MM.1S (cell line): Measurements from ENCODE around the gene RIPPLY2.

ENCODE experiments used
- DNase-seq: peaks from one replicate; pipeline ENCODE4 v3.0.0-alpha.2; 2015
- H2AFZ ChIP-seq: fragments of 300-600 bp; sonication (generic); 2 replicates; pipeline ENCODE4 v1.6.0; 2016; ENCODE audit warnings: antibody characterized with exemption, low read length
- H3F3A ChIP-seq: fragments of 300-600 bp; sonication (generic); 2 replicates; pipeline ENCODE4 v1.6.1; 2016; ENCODE audit warnings: mild to moderate bottlenecking, antibody characterized with exemption, low read length, moderate library complexity, mixed read lengths; ENCODE audit not compliant: insufficient read depth
- H3K27ac ChIP-seq: fragments of 300-600 bp; sonication (generic); 2 replicates; pipeline ENCODE4 v1.5.1; 2016; ENCODE audit warnings: mild to moderate bottlenecking, low read length
- H3K27me3 ChIP-seq: fragments of 300-600 bp; sonication (generic); replicated peaks from 2 replicates; pipeline ENCODE4 v1.6.0; 2016; ENCODE audit warnings: low read length; ENCODE audit not compliant: insufficient read depth
- H3K36me3 ChIP-seq: fragments of 300-600 bp; sonication (generic); replicated peaks from 2 replicates; pipeline ENCODE4 v1.6.1; 2016; ENCODE audit warnings: mild to moderate bottlenecking, low read length, mixed read lengths; ENCODE audit not compliant: insufficient read depth
- H3K4me1 ChIP-seq: fragments of 300-600 bp; sonication (generic); 2 replicates; pipeline ENCODE4 v1.6.1; 2016; ENCODE audit warnings: low read length, mixed read lengths
- H3K4me2 ChIP-seq: fragments of 300-600 bp; sonication (generic); 2 replicates; pipeline ENCODE4 v1.6.0; 2016; ENCODE audit warnings: low read depth, low read length
- H3K4me3 ChIP-seq: fragments of 300-600 bp; sonication (generic); 2 replicates; pipeline ENCODE4 v1.5.1; 2016; ENCODE audit warnings: low read length, mixed read lengths
- H3K79me2 ChIP-seq: fragments of 300-600 bp; sonication (generic); 2 replicates; pipeline ENCODE4 v1.6.1; 2016; ENCODE audit warnings: mixed run types, low read length, mixed read lengths
- H3K9ac ChIP-seq: fragments of 300-600 bp; sonication (generic); 2 replicates; pipeline ENCODE4 v1.6.1; 2016; ENCODE audit warnings: low read length, mixed read lengths
- H3K9me2 ChIP-seq: fragments of 300-600 bp; sonication (generic); replicated peaks from 2 replicates; pipeline ENCODE4 v1.6.1; 2016; ENCODE audit warnings: mild to moderate bottlenecking, low read length, mixed read lengths; ENCODE audit not compliant: insufficient read depth
- H3K9me3 ChIP-seq: fragments of 300-600 bp; sonication (generic); replicated peaks from 2 replicates; pipeline ENCODE4 v1.6.1; 2016; ENCODE audit warnings: mild to moderate bottlenecking, low read length, mixed read lengths; ENCODE audit not compliant: insufficient read depth
- H4K20me1 ChIP-seq: fragments of 300-600 bp; sonication (generic); 2 replicates; pipeline ENCODE4 v1.6.1; 2016; ENCODE audit warnings: mild to moderate bottlenecking, low read length, moderate library complexity, mixed read lengths; ENCODE audit not compliant: insufficient read depth
- EZH2 ChIP-seq: fragments of 300-600 bp; sonication (generic); optimal IDR thresholded peaks from 2 replicates; pipeline ENCODE3; 2017; ENCODE audit warnings: low read depth, mild to moderate bottlenecking, antibody characterized with exemption, low read length, mixed read lengths
- EZH2phosphoT487 ChIP-seq: fragments of 300-600 bp; sonication (generic); IDR thresholded peaks from 2 replicates; pipeline ENCODE4 v1.6.1; 2018; ENCODE audit warnings: antibody characterized with exemption, low read length
- TF ChIP-seq, protein P1 (sequence below): fragments of 300-600 bp; sonication (generic); IDR thresholded peaks from 2 replicates; pipeline ENCODE4 v1.5.1; 2016; ENCODE audit warnings: antibody characterized with exemption, low read length, mixed read lengths

Gene RIPPLY2

GRCh38 chr6:83872386-83873118, 19.4 kb downstream of the RIPPLY2 start:
- H3K9ac ChIP-seq: no peak overlapping the region
- no peaks in the 10 kb centered on the region for H3K27me3 ChIP-seq
- no peak overlapping the region for H3K4me3 ChIP-seq
- H3K27ac ChIP-seq: no peak overlapping the region
- H3K36me3 ChIP-seq: no peaks in the 10 kb centered on the region
- H3K4me2 ChIP-seq: no peak overlapping the region
- H3K9me2 ChIP-seq: no peaks in the 10 kb centered on the region
- H3K9me3 ChIP-seq: no peaks in the 10 kb centered on the region
- DNase-seq: no peak
- H4K20me1 ChIP-seq: no peaks in the 10 kb centered on the region
- no peaks in the 10 kb centered on the region for H3K4me1 ChIP-seq
- peaks cover 81% of the 10 kb centered on the region for H3K79me2 ChIP-seq
- no peak overlapping the region for H2AFZ ChIP-seq
- H3F3A ChIP-seq: no peaks in the 10 kb centered on the region
- TF ChIP-seq EZH2 (no peak), EZH2phosphoT487 (no peak)
- TF ChIP-seq, protein P1, sequence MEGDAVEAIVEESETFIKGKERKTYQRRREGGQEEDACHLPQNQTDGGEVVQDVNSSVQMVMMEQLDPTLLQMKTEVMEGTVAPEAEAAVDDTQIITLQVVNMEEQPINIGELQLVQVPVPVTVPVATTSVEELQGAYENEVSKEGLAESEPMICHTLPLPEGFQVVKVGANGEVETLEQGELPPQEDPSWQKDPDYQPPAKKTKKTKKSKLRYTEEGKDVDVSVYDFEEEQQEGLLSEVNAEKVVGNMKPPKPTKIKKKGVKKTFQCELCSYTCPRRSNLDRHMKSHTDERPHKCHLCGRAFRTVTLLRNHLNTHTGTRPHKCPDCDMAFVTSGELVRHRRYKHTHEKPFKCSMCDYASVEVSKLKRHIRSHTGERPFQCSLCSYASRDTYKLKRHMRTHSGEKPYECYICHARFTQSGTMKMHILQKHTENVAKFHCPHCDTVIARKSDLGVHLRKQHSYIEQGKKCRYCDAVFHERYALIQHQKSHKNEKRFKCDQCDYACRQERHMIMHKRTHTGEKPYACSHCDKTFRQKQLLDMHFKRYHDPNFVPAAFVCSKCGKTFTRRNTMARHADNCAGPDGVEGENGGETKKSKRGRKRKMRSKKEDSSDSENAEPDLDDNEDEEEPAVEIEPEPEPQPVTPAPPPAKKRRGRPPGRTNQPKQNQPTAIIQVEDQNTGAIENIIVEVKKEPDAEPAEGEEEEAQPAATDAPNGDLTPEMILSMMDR: no peak

GRCh38 chr6:83873869-83874268, 20.7 kb downstream of the RIPPLY2 start:
- Histone ChIP-seq H2AFZ (no peak overlapping the region), H3K9ac (no peak overlapping the region), H3K9me2 (no peaks in the 10 kb centered on the region), H3K4me1 (no peaks in the 10 kb centered on the region), H3K4me3 (no peak overlapping the region), H3K79me2 (peaks cover 74% of the 10 kb centered on the region), H3K27ac (no peak overlapping the region), H3F3A (0 out of 2 replicates have a peak, but pooled peaks cover 3% of the 10 kb centered on the region), H3K27me3 (no peaks in the 10 kb centered on the region), H3K9me3 (no peaks in the 10 kb centered on the region), H3K4me2 (no peak overlapping the region), H3K36me3 (no peaks in the 10 kb centered on the region), H4K20me1 (no peaks in the 10 kb centered on the region)
- no peak for DNase-seq
- no peak for TF ChIP-seq EZH2
- TF ChIP-seq, protein P1: no peak
- TF ChIP-seq EZH2phosphoT487: no peak

DNA sequence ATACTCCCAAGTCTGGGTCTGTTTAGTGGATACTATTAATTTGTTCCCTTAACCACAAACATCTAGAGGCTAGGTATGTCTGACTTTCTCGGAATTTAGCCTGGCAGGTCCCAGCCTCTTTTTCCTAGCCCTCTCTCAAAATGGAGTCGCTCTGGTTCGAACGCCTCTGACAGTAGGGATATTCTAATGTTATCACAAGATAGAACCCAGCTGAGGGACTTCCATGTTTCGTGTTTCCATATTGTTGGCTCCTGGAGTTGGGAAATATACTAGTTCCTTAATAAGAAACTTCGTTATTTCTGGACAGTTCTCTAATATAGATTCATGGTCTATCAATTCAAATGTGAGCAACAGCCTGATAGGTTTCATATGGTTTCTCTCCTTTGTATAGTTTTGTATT, 22.7 kb downstream of the RIPPLY2 start:
- H3K9me2 ChIP-seq: no peaks in the 10 kb centered on the region
- no peaks in the 10 kb centered on the region for H3K9me3 ChIP-seq
- no peak overlapping the region for H3K4me3 ChIP-seq
- TF ChIP-seq EZH2: no peak
- TF ChIP-seq, protein P1: no peak
- TF ChIP-seq EZH2phosphoT487: no peak
- H3K4me1 ChIP-seq: peaks cover 3% of the 10 kb centered on the region; the same call in 1 of the 2 replicates
- H2AFZ ChIP-seq: no peak overlapping the region
- H3K9ac ChIP-seq: no peak overlapping the region
- DNase-seq: no peak
- no peak overlapping the region for H3K4me2 ChIP-seq
- no peaks in the 10 kb centered on the region for H3K36me3 ChIP-seq
- 0 out of 2 replicates have a peak, but pooled peaks cover 7% of the 10 kb centered on the region for H3F3A ChIP-seq
- H3K79me2 ChIP-seq: peaks cover 76% of the 10 kb centered on the region
- no peaks in the 10 kb centered on the region for H3K27me3 ChIP-seq
- no peaks in the 10 kb centered on the region for H4K20me1 ChIP-seq
- H3K27ac ChIP-seq: no peak overlapping the region
